ENCODE measurements around the gene LRCH4.

Gene LRCH4

DNA sequence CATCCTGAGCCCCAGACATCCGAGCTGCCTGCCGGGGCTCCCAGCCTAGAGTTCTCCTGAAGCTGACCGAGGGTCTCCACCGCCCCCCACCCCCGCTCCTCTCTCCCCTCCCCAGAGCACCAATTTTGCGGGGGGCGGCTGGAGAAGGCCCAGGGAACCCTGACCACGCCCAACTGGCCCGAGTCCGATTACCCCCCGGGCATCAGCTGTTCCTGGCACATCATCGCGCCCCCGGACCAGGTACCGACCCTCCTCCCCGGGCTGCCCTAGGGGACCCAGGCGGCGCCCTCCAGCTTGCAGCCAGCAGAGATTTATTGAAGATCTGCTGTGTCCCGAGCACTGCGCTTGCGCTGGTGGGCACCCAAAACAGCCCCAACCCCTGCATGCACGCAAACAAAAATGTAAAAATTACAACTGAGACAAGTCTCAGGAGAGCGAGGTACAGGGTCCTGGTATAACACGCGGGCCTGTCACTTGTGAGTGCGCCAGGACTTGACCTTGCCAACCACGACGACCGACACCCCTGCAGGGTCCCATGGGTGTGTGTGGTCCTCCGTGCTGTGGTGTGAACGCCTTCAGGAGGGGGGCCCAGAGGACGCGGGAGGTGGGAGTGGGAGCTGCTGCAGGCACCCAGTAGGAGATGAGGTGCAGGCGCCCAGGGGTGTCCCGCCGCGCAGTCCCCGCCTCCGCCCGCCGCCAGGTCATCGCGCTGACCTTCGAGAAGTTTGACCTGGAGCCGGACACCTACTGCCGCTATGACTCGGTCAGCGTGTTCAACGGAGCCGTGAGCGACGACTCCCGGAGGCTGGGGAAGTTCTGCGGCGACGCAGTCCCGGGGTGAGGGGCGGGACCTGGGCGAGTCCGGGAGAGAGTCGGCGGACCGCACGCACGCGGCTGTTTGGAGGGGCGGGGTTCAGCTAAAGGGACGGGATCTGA lies 19.3 kb upstream of the LRCH4 start:
- DNase-seq = peak; percentile 65

DNA sequence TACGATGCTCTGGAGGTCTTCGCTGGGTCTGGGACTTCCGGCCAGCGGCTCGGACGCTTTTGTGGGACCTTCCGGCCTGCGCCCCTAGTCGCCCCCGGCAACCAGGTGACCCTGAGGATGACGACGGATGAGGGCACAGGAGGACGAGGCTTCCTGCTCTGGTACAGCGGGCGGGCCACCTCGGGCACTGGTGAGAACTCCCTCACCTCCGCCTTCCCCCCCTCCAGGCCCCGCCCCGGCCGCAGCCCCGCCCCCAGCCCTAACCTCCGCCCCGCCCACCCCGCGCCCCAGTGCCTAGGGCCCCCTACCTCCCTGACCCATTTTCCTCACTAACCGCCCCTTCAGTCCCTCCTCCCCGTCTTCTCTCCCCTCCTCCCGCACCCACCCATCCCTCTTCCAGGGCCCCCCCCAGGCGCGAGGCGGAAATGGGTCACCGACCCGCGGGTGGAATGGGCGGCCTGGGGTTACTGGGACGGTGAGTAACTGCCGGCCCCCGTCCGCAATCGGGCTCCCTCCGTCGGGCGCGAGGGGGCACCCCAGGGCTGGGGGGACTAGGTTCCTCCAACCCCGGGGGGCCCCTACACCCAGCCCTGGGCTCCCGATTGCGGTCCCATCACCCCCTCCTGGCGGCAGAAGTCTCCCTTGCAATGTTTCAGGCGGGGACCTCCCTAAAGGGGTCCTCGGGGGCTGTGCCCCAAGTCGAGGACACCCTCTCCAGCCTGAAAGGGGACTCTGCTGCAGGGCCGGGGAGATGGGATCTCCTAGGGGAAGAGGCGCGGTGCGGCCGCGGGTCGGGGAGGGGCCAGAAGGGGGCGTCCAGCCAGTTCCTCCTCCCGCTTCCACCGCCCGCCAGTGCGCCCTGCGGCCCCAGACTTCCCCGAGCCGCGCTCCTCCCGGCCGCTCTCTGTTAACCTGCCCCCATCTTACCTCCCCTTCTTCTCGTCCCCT lies 18.4 kb upstream of the LRCH4 start:
- peak; percentile 89 for DNase-seq

DNA sequence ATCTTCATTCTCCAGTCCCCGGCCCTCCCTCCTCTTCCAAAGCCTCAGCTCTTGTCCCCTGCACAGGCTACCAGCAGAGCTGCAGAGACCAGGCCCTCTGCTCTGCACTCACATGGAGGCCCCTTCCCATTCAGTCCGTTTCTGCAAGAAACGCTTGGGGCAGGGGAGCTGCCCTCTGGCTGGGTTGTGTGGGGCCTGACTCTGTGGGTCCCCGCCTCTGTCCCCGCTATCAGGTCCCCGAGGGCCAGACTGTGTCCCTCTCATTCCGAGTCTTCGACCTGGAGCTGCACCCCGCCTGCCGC lies 17.7 kb upstream of the LRCH4 start:
- peak; percentile 89 for DNase-seq

DNA sequence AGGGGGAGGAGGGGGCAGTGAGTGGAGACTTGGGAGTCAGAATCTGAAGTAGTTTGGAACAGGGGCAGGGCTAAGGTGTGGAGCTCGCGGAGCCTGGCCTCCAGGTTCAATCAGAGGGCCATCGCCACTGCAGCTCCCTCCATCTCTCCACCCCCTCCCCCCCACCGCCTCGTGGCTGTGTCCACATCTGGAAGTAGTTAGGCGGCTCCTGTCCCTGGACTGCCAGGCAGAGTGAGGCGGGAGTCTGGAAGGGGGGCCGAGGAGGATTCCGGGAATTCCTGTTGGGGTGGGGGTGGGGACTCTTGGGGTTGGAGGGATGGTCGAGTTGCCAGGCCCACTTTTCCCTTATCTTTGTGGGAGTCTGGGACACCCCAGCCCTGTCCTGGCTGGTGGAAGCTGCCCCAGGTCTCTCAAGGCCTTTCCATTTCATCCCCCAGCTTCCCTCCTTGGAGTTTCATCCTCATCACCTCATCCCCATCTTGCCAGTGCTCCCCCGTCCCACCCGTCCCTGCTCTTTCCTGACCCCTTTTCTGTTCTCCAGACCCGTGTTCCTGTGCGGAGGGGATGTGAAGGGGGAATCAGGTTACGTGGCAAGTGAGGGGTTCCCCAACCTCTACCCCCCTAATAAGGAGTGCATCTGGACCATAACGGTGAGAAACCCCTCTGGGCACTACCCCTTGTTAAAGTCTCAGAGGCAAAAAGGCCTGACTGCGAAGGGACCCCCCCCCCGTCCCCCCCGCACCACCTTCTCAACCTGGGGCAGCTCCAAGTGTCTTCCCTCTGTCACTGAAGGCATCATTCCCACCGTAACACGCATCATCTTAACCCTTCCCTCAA lies 17.2 kb upstream of the LRCH4 start:
- DNase-seq = no peak

DNA sequence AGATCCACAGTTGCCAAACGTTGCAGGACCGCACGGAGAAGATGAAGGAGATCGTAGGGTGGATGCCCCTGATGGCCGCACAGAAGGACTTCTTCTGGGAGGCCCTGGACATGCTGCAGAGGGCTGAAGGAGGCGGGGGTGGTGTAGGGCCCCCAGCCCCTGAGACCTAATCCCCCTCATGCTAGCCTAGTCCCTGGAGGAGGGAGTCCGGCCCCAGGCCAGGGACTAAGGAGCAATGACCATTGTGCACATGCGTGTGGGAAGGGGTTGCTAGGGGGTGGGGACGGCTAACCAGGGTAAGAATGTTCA lies 14.8 kb upstream of the LRCH4 start:
- DNase-seq = no peak

DNA sequence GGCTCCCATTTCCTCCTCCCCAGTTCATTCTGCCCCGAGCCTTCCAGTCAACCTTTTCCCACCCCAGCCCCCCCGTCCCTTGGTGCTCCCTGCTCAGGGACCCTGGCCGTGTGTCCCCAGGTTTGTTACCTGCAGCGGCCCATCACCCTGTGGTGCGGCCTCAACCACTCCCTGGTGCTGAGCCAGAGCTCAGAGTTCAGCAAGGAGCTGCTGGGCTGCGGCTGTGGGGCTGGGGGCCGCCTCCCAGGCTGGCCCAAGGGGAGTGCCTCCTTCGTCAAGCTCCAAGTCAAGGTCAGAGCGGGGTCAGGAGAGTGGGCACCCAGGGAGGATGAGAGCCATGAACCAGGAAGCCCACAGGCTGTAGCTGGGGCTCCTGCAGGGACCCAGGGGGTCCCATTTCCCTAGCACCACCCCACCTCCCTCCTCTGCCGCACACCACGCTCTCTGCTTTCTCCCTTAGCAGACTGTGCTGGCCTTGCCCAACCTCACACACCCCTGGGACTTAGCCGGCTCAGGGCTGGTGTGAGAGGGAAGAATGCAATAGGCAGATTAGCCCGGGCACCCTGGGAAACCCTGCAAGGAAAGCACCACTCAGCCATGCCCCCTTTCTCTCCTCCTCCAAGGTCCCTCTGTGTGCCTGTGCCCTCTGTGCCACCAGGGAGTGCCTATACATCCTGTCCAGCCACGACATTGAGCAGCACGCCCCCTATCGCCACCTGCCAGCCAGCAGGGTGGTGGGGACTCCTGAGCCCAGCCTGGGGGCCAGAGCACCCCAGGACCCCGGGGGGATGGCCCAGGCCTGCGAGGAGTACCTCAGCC lies 14.2 kb upstream of the LRCH4 start:
- DNase-seq = peak; percentile 24

DNA sequence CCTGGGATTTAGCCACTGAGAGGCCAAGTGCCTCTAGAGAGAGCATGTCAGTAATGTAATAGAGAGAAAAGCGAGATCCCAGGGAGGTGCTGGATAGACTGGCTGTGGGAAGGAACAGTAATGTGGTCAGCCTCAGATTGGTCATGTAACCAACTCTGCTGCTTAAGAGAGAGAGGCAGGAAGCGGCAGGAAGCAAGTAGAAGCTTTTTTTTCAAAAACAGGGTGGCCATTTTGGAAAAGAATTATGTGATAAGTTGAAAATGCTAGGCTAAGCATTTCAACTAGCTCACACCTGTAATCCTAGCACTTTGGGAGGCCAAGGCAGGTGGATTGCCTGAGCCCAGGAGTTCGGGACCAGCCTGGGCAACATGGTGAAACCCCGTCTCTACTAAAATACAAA lies 12.5 kb upstream of the LRCH4 start:
- DNase-seq = no peak

DNA sequence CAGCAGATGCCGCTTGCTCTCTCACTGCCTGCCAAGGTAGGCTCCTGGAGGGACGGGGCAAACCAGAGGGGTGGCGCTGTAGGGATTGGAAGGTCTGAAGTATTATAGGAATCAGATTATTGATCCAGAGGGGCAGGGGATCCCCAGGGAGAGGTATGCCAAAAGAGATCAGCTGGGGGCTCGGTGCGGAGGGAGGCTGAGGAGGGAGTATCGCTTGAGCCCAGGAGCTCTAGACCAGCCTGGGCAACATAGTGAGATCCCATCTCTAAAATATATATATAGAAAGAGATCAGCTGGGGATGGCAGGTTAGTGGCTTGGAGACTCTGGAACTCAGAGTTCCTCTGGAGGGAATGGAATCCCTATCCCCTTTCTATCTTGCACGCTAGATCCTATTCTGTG lies 9.3 kb upstream of the LRCH4 start:
- DNase-seq = no peak

DNA sequence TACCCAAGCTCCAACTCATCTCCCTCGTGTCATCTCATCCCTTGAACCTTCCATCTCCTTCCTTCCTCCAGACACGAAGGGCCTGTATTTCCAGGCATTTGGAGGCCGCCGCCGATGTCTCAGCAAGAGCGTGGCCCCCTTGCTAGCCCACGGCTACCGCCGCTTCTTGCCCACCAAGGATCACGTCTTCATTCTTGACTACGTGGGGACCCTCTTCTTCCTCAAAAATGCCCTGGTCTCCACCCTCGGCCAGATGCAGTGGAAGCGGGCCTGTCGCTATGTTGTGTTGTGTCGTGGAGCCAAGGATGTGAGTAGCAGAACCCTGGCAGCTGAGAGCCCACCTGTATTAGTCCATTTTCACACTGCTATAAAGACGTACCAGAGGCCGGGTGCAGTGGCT lies 5.7 kb upstream of the LRCH4 start:
- DNase-seq = no peak

DNA sequence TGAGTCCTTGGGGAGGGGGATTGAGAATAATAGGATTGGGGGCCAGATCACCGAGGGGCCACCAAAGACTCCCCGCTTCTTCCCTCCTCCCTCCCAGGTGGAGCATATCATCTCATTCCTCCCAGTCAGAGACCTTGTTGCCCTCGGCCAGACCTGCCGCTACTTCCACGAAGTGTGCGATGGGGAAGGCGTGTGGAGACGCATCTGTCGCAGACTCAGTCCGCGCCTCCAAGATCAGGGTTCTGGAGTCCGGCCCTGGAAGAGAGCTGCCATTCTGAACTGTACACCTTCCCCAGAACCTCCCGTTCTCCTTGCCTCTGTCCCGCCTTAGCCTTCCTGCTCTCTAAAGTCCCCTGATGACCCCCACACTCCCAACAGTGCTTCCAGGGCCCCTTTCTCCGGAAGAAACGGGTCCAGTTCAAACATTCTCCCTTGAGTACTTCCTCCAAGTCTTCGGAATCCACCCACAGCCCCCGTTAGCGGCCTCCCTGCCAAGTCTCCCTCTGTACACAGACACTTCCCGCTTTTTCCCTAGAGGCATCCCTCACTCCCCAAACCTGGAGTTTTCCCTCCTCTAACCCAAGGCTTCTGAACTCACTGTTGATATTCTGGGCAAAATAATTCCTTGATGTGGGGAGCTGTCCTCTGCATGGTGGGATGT lies 4.3 kb upstream of the LRCH4 start:
- DNase-seq = no peak

DNA sequence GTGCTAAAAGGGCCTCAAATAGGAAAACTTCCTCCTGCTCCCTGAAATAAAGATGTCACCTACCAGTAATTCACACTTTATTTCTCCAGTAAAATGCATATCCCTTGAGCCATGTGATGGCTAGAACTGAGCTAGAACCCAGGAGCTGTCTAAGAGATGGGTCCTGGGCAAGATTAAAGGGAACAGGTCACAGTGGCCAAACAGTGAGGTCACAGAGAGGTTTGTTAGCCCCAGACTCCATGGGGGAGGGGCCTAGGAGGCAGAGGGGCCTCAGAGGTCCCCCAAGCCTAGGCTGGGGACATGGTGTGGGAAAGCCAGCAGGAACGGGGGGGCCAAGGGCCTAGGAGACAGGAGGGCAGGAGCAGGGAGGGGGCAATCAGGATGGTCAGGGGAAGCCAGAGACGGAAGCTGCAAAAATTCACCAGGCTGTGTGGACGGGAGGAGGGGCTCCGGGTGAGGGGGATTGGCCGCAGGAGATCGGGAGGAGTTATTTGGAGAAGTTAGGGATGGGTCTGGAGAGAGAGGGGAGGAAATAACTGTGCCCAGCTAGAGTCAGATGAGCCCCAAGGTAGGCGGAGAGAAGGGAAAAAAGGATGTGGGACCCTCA lies 3.5 kb upstream of the LRCH4 start:
- no peak for DNase-seq

DNA sequence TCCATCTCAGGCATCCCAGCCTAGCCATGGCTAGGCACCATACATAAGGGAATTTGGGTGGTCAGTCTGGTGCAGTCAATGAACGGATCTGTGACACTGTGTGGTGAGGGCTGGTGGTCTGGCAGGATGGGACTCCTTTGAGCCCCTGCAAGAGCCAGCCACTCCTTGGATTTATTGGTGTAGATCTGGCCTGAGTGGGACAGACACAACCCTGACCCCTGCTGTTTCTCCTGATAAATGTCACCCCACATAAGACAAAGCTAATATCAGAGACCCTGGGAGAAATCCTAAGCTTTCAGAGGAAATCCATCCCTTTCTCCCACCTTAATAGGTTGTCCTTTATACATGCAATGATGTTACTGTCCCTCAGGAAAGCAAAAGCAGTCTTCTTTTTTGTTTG lies 2.5 kb upstream of the LRCH4 start:
- no peak for DNase-seq

DNA sequence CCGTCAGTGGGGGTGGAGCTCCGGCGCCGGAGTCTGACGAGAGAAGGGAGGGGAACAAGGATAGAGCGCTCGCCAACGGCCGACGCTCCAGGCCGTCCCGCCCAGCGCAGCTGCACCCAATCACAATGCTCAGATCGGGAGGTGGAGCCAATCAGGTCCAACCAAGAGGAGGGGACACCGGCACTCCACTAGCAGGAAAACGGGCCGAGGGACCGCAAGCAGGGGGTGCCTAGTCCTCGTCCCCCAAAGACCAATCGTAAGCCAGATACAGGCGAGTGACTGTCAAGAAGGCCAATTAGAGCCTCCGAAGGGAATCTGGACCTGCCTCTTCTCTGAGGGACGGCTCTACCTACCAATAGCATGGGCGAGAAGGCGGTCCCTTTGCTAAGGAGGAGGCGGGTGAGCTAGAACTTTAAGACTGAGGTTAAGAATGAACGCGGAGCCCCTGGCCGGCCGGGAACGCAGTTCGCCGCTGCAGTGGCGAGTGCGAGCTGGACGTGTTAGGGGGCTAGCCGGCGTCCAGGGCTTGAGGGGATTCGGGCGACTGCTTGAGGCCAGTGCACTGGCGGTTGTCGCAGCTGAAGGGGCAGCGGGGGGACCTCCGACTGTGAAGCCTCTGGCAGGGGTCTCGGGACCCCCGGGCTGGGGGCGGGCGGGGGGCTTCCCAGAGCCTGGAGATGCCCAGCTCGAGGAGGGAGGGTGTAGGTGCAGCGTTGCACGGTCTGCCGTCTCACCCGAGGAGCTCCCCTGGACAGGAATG lies 517 bp upstream of the LRCH4 start, which contains the start of gene FBXO24:
Gene FBXO24, plus strand, starts transcription at position 63 of the 760 bp plus-strand sequence. Its CDS starts 298 bp downstream, at position 361.
- DNase-seq = peak; percentile 99

DNA sequence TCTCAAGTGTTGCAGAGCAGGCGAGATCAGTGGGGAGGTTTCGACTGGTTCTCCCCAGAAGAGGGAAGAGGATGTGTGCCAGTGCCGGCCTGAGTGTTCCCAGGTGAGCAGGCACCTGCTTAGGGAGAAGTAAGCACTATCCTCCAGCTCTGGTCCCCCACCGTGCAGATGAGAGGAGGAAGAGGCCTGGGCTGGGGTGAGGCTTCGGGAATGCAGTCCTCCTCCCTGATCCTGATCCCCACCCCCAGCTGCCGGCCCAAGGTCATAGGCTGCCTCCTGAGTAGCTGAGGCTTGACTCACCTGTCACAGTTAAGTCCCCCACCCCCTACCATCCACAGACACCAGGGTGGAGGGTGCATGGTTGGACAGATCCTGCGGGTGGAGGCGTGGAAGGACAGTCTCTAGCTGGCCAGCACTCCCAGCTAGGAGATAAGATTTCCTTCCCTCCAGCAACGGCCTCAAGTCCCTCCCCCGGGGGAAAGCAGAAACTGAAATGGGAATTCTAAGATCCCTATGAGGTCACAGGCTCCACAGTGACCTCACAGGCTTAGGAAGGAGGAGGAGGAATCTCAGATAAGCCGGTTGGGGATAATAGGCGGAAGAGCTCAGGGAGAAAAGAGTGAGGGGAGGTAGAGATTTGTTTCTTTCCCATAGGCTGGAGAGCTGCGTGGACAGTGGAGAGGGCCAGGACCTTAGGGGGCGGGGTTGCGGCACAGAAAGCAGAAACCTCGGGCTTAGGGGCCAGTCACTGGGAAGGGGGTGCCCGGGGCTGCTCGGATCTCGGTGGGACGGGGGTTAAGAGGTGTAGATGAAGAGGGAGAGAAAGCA lies 1.0 kb downstream of the LRCH4 start:
- peak; percentile 51 for DNase-seq

DNA sequence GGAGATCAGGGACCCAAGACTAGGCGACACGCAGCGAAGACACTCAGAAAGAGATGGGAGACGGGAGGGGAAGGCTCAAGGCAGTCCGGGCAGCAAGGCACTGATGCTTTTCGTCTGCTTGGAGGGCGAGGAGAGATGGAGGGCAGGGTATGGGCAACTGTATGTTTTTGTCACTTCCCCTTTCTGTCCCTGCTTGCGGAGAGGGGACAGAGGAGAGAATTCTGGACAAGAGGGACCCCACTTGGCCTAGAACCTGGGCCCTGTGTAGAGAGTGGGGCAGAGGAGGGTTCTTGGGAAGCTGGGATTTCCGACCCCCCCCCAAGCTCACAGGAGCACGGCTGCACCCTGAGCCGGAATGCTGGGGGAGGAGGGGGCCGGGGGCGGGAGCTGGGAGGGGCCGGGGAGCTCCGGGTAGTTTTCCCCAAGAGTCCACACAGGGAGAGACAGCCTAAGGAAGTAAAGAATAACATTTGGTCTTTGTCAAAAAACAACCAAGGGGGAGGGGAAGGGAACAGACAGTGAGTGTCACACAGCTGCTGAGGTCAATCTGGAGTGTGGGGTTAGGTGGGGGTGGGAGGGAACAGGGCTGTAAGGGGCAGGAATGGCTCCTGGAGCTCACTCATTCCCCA lies 1.8 kb downstream of the LRCH4 start:
- DNase-seq = no peak

DNA sequence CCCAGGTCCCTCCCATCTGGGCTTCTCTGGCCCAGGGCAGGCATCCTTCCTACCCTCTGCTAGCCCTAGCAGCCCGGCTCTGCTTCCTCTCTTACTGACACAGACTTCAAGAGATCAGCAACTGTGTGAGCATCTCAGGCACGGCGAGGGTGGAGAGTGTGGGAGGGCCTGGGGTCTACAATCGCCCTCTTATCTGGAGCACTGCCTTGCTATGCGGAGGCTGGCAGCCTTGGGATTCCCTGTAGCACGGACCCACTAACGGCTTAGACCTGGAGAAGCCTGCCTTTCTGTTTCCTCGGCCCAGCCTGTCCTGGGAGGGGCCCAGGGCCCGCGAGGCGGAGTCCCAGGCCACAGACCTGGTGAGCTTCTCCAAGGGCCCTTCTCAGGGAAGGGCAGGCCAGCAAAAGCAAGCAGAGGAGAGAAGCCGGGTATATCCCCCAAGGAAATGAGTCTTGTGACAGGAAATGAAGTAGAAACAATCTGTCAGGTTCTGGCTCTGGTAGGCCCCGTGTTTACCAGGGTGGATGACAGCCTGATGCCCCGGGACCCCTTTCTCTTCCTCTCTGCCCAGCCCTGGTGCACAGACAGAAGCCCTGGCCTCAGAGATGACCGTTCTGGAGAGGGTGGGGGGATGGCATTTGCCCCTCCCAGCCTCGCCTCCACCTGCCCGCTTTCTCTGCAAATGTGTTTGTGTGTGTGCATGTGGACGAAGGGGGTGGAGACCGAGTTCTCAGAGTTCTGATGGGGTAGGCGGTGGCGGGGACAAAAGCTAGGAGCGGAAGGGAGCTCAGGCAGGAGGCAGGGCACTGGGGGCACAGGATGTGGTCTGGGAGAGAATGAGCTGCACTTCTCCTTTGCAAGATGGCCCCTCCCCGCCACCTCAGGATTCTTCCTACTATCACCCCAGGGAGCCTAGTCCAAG lies 2.5 kb downstream of the LRCH4 start:
- DNase-seq = no peak

DNA sequence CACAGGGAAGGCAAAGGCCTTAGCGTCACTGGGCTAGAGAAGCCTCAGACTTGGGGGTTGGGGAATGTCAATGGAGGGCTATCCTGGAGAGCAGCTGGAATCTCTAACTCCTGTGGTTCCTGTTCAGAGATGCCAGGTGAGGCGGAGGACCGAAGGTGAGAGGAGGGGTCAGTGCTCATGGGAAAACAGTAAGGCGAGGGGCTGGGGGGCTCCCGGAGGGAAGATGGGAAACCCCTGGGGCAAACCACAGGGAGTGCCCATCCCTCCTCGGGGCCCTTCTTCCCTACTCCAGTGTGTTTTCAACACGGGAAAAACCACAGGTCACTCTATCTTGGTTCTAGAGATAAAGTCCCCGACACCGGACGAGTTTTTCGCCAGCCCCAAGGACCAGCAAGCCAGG lies 3.3 kb downstream of the LRCH4 start:
- no peak for DNase-seq
